EH (cell line): ENCODE results near the gene PRR23A.

Source experiments
- DNase-seq: peaks from one replicate; pipeline ENCODE4 v3.0.0-alpha.2; 2015; ENCODE audit warnings: low read depth

PRR23A gene

GRCh38 chr3:138972941-138973340 lies 33.1 kb downstream of the PRR23A start:
- no peak for DNase-seq

DNA sequence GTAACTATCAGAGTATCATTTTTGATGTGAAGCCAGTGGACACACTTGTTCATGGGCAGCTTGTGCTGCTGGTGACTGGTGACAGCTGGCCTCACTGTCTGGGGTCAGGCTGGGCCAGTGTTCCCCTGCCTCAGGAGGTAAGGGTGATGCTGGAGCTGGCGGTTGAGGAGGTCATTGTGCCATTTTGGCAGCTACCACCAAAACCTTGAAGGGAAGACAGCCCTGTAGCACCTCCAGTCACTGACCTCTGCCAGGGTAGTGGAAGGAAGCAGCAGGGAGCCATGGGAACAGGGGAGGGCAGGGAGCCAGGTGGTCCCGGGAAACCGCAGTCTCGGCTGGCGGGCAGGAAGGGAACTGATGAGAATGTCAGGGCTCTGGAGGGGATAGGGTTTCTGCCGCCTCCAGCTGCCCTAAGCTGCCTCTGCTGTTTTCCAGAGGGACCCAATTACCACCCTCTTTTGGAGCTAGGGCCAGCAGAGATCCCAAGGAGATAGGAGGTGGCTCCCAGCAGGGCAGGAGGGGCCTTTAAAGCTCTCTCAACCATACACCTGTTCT lies 34.2 kb downstream of the PRR23A start:
- DNase-seq, result no peak

DNA sequence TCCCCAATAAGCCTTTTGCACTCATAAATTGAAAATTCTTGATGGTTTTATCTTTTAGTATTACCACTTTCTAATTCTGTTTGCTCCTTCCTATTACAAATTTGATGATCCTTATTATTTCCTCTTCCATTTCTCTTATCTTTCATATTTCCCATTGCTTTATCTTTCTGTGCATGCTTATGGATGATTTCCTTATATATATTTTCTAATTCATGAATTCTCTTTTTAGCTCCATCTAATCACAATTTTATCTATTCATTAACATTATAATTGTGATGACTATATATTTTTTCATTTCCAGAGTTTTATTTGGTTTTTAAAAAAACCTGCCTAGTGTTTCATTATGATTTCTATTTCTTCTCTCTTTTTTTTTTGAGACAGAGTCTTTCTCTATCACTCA lies 41.1 kb downstream of the PRR23A start:
- no peak for DNase-seq

DNA sequence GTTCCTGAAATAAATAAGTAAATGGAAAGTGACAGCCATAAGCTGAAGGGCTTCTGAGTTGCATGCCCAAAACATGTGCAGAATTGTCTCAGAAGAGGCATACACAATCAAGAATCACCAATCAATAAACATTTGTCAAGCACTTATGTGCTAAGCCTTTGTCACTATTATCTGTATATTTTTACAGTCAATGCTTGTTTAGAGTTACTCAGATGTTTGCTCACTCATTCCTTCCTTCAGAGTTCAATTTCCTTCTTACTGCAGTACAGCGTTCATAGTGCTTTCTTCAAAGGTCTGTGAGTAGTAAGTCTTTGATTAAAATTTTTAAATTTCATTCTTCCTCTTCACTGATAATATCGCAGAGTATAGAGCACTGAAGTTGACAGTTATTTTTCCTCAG lies 41.8 kb downstream of the PRR23A start:
- DNase-seq, result no peak

GRCh38 chr3:138962854-138963560 lies 43.1 kb downstream of the PRR23A start:
- no peak for DNase-seq

GRCh38 chr3:138960417-138960852 lies 45.6 kb downstream of the PRR23A start:
- no peak for DNase-seq
